NCI-H82 treated with DMSO at 0.1 percent for 48 hours (cell line): ENCODE measurements around the gene MPC1.

Experiments used
- DNase-seq: peaks from one replicate; lab custom pipeline; 2025; ENCODE audit not compliant: unreplicated experiment; lab: John Stamatoyannopoulos, UW

MPC1 gene

GRCh38 chr6:166382933-166383801 is at the start of gene MPC1:
TSS of gene MPC1 (minus strand) at chr6:166382940. CDS start at chr6:166382876, 64 bp downstream.
- DNase-seq, result peak; percentile 80

- no peak for DNase-seq
These were observed 47.5 kb upstream of the MPC1 start for GRCh38 chr6:166430269-166430668.

GRCh38 chr6:166424431-166424830 is 41.7 kb upstream of the MPC1 start:
- DNase-seq, result no peak

- DNase-seq, result no peak
These were observed 41.0 kb upstream of the MPC1 start for GRCh38 chr6:166423781-166424180.

- DNase-seq, result no peak
These were observed 40.5 kb upstream of the MPC1 start for GRCh38 chr6:166423051-166423745.

GRCh38 chr6:166422201-166422940 is 39.6 kb upstream of the MPC1 start:
- DNase-seq, result no peak

GRCh38 chr6:166420351-166420750 is 37.6 kb upstream of the MPC1 start:
- DNase-seq, result no peak

- DNase-seq, result no peak
These were observed 37.0 kb upstream of the MPC1 start for GRCh38 chr6:166419717-166420116.

- DNase-seq, result no peak
These were observed 36.5 kb upstream of the MPC1 start for GRCh38 chr6:166419286-166419685.

GRCh38 chr6:166418691-166419143 is 36.0 kb upstream of the MPC1 start:
- DNase-seq, result no peak

- DNase-seq, result peak; percentile 67
These were observed 34.5 kb upstream of the MPC1 start for GRCh38 chr6:166417285-166417691.

GRCh38 chr6:166415833-166416347 is 33.1 kb upstream of the MPC1 start:
- DNase-seq, result no peak

GRCh38 chr6:166415306-166415705 is 32.6 kb upstream of the MPC1 start:
- DNase-seq, result no peak

- no peak for DNase-seq
These were observed 30.8 kb upstream of the MPC1 start for GRCh38 chr6:166413491-166413951.

GRCh38 chr6:166412911-166413384 is 30.2 kb upstream of the MPC1 start:
- DNase-seq, result no peak

GRCh38 chr6:166412156-166412910 is 29.6 kb upstream of the MPC1 start:
- no peak for DNase-seq

- no peak for DNase-seq
These were observed 29.0 kb upstream of the MPC1 start for GRCh38 chr6:166411721-166412151.

GRCh38 chr6:166411271-166411670 is 28.5 kb upstream of the MPC1 start:
- DNase-seq, result no peak

- no peak for DNase-seq
These were observed 27.7 kb upstream of the MPC1 start for GRCh38 chr6:166410426-166410935.
